Stimulated activated CD8-positive, alpha-beta memory T cell treated with anti-CD3 and anti-CD28 coated beads, Interleukin-4, amount 100 ng/mL, for 24 hours (primary cell): ENCODE measurements around the gene MYH1.

Experiments
- DNase-seq: peaks from one replicate; pipeline ENCODE4 v3.0.0-alpha.2; 2020; ENCODE audit warnings: low read depth

Gene MYH1

GRCh38 chr17:10477701-10478100 lies 40.6 kb downstream of the MYH1 start:
- DNase-seq: no peak

GRCh38 chr17:10474536-10474935 lies 43.8 kb downstream of the MYH1 start:
- DNase-seq: no peak

- DNase-seq: no peak
These were observed 46.5 kb downstream of the MYH1 start for GRCh38 chr17:10471858-10472257.

- DNase-seq: no peak
These were observed 48.9 kb downstream of the MYH1 start, which contains the start of gene MYH4 for GRCh38 chr17:10469459-10469858. Gene MYH4 (minus strand): TSS chr17:10469559. CDS start chr17:10466745, 2,814 bp downstream.

- DNase-seq: no peak
These were observed 54.9 kb downstream of the MYH1 start for GRCh38 chr17:10463402-10463801.

GRCh38 chr17:10460062-10460461 lies 58.3 kb downstream of the MYH1 start:
- no peak for DNase-seq

GRCh38 chr17:10458701-10459100 lies 59.6 kb downstream of the MYH1 start:
- DNase-seq: no peak

- DNase-seq: no peak
These were observed 60.4 kb downstream of the MYH1 start for GRCh38 chr17:10457952-10458351.

- no peak for DNase-seq
These were observed 71.1 kb downstream of the MYH1 start for GRCh38 chr17:10447026-10447931.
